RCC 7860 (cell line): ENCODE measurements around the gene NEK7.
"Not testable (repeated sequence)": the region's sequence is repeated elsewhere in the genome, so short reads cannot be mapped to it uniquely, and the experiment has no call there.

Source experiments
- DNase-seq: peaks from one replicate; pipeline ENCODE4 v3.0.0-alpha.2; 2015; ENCODE audit warnings: low spot score
- FAIRE-seq: peaks from 2 replicates; lab custom pipeline; 2012; peaks lifted over from hg19 to GRCh38; lab: Jason Lieb, UNC

The NEK7 gene

GRCh38 chr1:198156745-198157240 is at the start of gene NEK7:
TSS of gene NEK7 (plus strand) at chr1:198156998. CDS start at chr1:198232581, 75,583 bp downstream.
- peak; percentile 69 for DNase-seq
- FAIRE-seq = no peak

DNA sequence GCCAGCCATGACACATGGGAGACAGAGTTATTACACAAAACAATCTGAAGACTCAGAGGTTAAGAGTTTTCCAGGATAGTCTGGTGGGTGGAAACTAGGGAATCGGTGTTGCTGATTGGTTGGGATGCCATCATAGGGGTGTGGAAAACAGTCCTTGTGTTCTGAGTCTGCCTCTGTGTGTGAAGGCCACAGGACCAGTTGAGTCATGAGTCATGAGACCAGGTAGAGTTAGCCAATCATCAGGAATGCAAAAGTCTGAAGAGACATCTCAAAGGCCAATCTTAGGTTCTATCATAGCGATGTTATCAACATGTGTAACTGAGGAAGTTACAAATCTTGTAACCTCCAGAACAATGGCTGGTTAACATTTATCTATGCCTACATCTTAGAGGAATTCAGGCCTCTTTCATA is 49.7 kb upstream of the NEK7 start:
- DNase-seq (peak; percentile 11), FAIRE-seq (no peak)

DNA sequence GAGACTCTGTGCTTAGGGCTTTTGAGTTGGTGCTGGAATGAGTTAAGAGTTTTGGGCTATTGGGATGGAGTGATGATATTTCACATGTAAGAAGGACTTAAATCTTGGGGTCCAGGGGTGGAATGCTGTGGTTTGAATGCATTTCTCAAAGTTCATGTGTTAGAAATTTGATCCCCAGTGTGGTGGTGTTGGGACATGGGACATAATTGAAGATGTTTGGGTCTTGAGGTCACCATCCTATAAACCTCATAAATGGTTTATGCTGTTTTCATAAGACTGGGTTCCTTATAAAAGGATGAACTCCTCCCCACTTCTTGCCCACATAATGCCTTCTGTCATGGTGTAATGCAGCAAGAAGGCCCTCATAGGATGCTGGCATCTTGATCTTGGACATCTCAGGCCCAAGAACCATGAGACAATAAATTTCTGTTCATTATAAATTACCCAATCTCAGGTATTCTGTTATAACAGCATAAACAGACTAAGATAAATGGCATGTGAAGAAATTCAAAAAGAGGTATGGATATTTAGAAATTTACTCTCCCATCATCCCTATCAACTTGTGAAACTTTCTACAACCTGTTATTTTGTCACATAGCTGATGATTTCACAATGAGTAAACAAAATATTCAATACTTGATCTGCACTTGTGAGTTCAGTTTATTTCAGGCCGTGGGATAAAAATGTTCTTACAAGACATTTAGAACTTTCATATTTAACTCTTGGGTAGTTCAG is 48.0 kb upstream of the NEK7 start:
- no peak for FAIRE-seq
- no peak for DNase-seq

- FAIRE-seq (no peak), DNase-seq (no peak)
These were observed 47.5 kb upstream of the NEK7 start for GRCh38 chr1:198109371-198109715.

GRCh38 chr1:198113342-198113750 is 43.5 kb upstream of the NEK7 start:
- FAIRE-seq (no peak), DNase-seq (no peak)

GRCh38 chr1:198116069-198116468 is 40.7 kb upstream of the NEK7 start:
- FAIRE-seq = no peak
- no peak for DNase-seq

GRCh38 chr1:198116469-198116868 is 40.3 kb upstream of the NEK7 start:
- DNase-seq (no peak), FAIRE-seq (no peak)

- DNase-seq (no peak), FAIRE-seq (no peak)
These were observed 39.5 kb upstream of the NEK7 start for GRCh38 chr1:198117267-198117666.

DNA sequence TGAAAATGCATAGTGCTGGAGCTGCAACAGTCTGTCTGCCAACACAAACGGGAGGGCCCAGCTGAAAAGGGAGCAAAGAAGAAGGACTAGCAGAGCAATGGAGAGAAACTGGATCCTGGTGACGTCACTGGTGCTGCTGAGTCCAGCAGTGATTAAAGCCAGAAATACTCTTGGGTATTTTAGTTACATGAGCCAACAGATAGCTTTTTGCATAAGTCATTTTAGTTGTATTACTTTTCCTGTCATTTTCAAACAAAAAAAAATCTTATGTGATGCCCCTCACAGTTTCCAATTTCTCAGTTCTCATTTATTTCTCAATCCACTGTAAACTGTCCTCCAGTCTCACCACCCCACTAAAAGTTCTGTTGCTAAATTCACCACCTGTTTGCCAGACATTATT is 38.7 kb upstream of the NEK7 start:
- DNase-seq (no peak), FAIRE-seq (no peak)

DNA sequence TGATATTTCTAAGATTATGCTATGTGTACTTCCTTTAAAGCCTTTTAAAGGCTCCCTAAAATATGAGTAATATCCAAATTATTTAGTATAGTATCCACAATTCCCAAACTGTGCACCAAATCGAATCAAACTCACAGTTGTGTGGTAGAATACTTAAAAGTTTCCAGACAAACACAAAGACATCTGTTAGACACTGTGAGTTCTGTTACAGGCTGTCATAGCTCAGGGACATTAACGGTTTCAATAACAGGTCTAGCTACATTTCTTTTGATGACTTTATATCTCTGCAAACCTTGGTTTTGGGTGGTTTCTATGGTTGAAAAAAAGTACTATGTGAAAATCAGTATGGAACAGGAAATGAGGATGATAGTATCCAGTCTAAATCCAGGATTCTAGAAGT is 36.9 kb upstream of the NEK7 start:
- FAIRE-seq (no peak), DNase-seq (no peak)

DNA sequence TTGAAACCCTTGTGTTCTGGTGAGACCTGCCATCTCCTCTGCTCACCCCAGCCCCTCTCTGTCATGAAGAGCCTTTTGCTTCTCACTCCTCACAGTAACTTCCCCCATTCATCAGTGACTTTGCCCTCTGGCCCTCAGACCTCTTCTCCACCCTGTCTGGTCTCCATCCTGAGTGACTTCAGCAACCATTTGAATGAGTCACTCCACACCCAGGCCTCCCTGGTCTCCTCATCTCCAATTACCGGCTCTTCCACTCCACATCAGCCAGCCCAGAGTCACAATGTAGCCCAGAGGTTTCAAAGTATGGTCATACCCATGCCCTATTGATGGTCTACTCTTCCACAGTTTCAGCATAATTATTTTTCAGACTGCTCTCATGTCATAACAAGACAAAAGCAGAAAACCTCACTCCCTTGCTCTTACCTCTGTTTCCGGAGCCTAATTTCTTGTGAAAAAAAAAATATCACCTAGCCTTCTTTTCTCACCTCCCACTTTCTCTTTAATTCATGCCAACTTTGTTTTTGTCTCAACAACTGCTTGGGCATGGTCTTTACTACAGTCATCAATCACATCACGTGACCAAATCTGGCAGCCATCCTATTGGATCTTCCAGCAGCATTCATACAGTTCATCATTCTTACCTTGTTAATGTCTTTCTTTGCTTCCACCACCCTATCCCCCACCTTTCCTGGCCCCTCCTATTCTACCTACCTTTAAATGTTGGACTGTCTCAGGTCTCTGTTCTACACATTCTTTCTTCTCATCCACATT is 35.6 kb upstream of the NEK7 start:
- DNase-seq = peak; percentile 80

DNA sequence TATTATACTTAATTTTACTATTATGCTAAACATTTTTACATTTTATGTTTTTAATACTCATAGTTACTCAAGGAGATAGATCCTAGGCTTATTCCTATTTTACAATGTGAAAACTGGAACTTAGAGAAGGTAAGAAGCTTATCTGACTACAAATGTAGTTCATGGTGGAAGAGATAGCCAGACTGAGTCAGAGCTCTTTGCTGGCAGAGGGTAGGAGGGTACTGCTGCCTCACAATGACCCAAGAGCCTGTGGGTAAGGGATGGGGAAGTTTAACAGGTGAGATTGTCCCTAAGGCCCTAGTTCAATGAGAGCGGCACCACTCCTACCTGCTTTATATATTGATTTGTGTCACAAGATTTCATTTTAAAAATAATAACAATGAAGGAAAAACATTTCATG is 34.1 kb upstream of the NEK7 start:
- no peak for DNase-seq
- FAIRE-seq = no peak

More for the DNA sequence above, 35.6 kb upstream of the NEK7 start:
- FAIRE-seq = peak; percentile 43

DNA sequence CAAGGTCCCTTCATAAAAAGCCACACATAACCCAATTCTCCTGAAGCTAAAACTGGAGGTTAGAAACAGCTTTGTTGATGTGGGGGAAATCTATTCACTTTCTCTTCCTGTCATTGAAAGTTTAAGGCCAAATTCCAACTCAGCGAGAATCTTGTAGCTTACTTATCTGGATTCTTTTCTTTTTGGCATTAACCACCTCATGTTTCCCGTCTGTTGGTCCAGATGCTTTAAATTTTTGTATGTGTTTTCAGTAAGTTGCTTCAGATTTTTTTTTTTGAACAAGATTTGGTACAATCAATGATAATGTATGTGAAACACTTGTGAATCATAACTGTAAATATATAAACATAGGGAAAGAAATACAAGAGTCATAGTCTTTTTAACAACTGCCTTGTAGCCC is 33.7 kb upstream of the NEK7 start:
- DNase-seq = no peak

GRCh38 chr1:198124673-198125072 is 32.1 kb upstream of the NEK7 start:
- no peak for FAIRE-seq
- no peak for DNase-seq

More for the DNA sequence above, 33.7 kb upstream of the NEK7 start:
- no peak for FAIRE-seq

- no peak for FAIRE-seq
- DNase-seq = peak; percentile 28
These were observed 30.6 kb upstream of the NEK7 start for GRCh38 chr1:198125995-198126735.

DNA sequence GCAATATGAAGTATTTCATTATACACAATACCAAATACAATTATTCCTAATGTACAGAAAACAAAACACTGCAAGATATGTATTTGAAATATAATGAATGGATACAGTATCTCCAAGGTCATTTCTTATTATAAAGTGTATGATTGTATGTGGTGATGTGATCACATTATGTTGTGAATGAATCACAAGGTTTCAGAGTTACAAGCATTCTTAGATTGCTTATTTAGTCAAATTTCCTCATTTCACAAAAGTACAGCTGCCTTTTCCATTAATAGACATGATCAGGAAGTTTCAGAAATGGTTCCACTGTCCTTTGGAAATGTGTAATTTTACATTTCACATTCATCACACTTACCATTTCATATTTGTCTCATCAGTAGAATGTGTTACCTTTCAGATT is 28.3 kb upstream of the NEK7 start:
- DNase-seq (no peak), FAIRE-seq (no peak)

GRCh38 chr1:198130053-198130452 is 26.7 kb upstream of the NEK7 start:
- not testable (repeated sequence) for FAIRE-seq, DNase-seq

- no peak for FAIRE-seq
- no peak for DNase-seq
These were observed 24.6 kb upstream of the NEK7 start for GRCh38 chr1:198132060-198132781.

GRCh38 chr1:198134252-198134651 is 22.5 kb upstream of the NEK7 start:
- FAIRE-seq (no peak), DNase-seq (no peak)

- no peak for DNase-seq
- FAIRE-seq = no peak
These were observed 21.4 kb upstream of the NEK7 start for GRCh38 chr1:198135366-198135765.
